Measurements from ENCODE around the gene SLC18A2. TPM values are rescaled to one million over a fixed set of nuclear protein-coding genes. Genes with fewer than 3 reads are reported as not detected.

The SLC18A2 gene
- total RNA-seq, 1 donor from 2014 or later, result 0.13 TPM

GRCh38 chr10:117217196-117217761 lies 23.6 kb upstream of the SLC18A2 start:
- no peak for TF ChIP-seq CTCF (IDR thresholded peaks at IDR 0.05; ENCODE audit: unreplicated experiment)
- H3K9me3 Mint-ChIP-seq, result peaks cover 11% of the 10 kb centered on the region
- H3K27ac Mint-ChIP-seq, result no peak overlapping the region
- no peaks in the 10 kb centered on the region for H3K4me1 Mint-ChIP-seq
- no peaks in the 10 kb centered on the region for H3K36me3 Mint-ChIP-seq
- peaks cover 85% of the 10 kb centered on the region for H3K27me3 Mint-ChIP-seq (ENCODE audit: low read depth)
- peak overlapping the region; percentile 74 for H3K4me3 Mint-ChIP-seq
- DNase-seq (ENCODE audit: low spot score in 2 of 2, unreplicated experiment in 2 of 2), result no peak

- Mint-ChIP-seq H3K9me3 (no peaks in the 10 kb centered on the region), H3K36me3 (no peaks in the 10 kb centered on the region), H3K27ac (no peak overlapping the region), H3K27me3 (ENCODE audit: low read depth) (peaks cover 74% of the 10 kb centered on the region), H3K4me1 (no peaks in the 10 kb centered on the region), H3K4me3 (no peak overlapping the region)
- no peak for TF ChIP-seq CTCF (IDR thresholded peaks at IDR 0.05; ENCODE audit: unreplicated experiment)
- no peak for DNase-seq (ENCODE audit: low spot score in 2 of 2, unreplicated experiment in 2 of 2)
These were observed 22.3 kb upstream of the SLC18A2 start for GRCh38 chr10:117218654-117219053.

GRCh38 chr10:117221156-117221711 lies 19.7 kb upstream of the SLC18A2 start:
- Mint-ChIP-seq H3K27me3 (ENCODE audit: low read depth) (peaks cover 57% of the 10 kb centered on the region), H3K4me3 (no peak overlapping the region), H3K4me1 (no peaks in the 10 kb centered on the region), H3K27ac (no peak overlapping the region), H3K9me3 (no peaks in the 10 kb centered on the region), H3K36me3 (no peaks in the 10 kb centered on the region)
- TF ChIP-seq CTCF (IDR thresholded peaks at IDR 0.05; ENCODE audit: unreplicated experiment), result no peak
- DNase-seq (ENCODE audit: low spot score in 2 of 2, unreplicated experiment in 2 of 2), result no peak

- H3K4me1 Mint-ChIP-seq, result no peaks in the 10 kb centered on the region
- TF ChIP-seq CTCF (IDR thresholded peaks at IDR 0.05; ENCODE audit: unreplicated experiment), result no peak
- H3K27me3 Mint-ChIP-seq (ENCODE audit: low read depth), result peaks cover 56% of the 10 kb centered on the region
- DNase-seq (ENCODE audit: low spot score in 2 of 2, unreplicated experiment in 2 of 2), result no peak
- H3K36me3 Mint-ChIP-seq, result no peaks in the 10 kb centered on the region
- no peak overlapping the region for H3K4me3 Mint-ChIP-seq
- no peak overlapping the region for H3K27ac Mint-ChIP-seq
- H3K9me3 Mint-ChIP-seq, result no peaks in the 10 kb centered on the region
These were observed 18.4 kb upstream of the SLC18A2 start for GRCh38 chr10:117222552-117222951.

- H3K36me3 Mint-ChIP-seq, result no peaks in the 10 kb centered on the region
- no peak for TF ChIP-seq CTCF (IDR thresholded peaks at IDR 0.05; ENCODE audit: unreplicated experiment)
- H3K27me3 Mint-ChIP-seq (ENCODE audit: low read depth), result peaks cover 56% of the 10 kb centered on the region
- DNase-seq (ENCODE audit: low spot score in 2 of 2, unreplicated experiment in 2 of 2), result no peak
- no peak overlapping the region for H3K27ac Mint-ChIP-seq
- H3K4me1 Mint-ChIP-seq, result no peaks in the 10 kb centered on the region
- H3K9me3 Mint-ChIP-seq, result no peaks in the 10 kb centered on the region
- H3K4me3 Mint-ChIP-seq, result no peak overlapping the region
These were observed 17.8 kb upstream of the SLC18A2 start for GRCh38 chr10:117222976-117223692.

Data from mesothelial cell of epicardium (in vitro differentiated cells).